Measurements from ENCODE around the gene OR2T27.

Gene OR2T27

DNA sequence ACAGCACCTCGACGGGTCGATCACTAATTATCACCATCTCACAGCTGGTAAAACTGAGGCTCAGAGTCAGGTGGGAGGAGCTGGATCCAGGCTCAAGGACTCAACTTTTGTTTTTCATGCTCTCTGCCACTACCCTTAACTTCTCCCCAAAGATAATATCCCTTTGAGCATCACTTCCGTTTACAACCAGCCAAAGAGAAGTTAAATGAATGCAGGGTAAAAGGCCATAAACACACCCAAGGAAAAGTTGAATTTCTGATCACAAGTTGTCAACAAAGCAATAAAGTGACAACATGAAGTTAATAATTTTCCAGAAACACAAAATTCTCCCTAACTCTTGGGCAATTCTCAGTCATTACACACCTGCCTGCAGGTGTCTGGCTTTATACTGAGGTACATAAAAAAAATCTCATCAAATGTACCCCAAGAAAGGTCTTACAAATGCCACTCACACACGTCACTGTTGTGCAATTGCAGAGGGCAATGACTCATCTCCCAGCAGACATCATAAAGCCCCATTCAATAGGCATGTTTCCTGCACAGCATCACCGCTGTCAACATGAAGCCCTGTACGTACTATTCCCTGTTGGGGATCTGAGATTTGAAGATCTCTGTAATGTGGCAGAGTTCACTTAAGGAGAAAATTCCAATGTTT lies 23.8 kb downstream of the OR2T27 start:
- in situ Hi-C loops (cut with HindIII; ENCODE audit: low sequenced_read_pairs) = no loop called here
- H3K4me3 ChIP-seq (ENCODE audit: low read depth, low read length) = no peak overlapping the region
- no peak for TF ChIP-seq CTCF (IDR thresholded peaks at IDR 0.05; ENCODE audit: low read depth, low read length)
- no peak for DNase-seq (ENCODE audit: low read depth, low spot score)

- no peak for TF ChIP-seq CTCF (IDR thresholded peaks at IDR 0.05; ENCODE audit: low read depth, low read length)
- in situ Hi-C loops (cut with HindIII; ENCODE audit: low sequenced_read_pairs) = no loop called here
- no peak for DNase-seq (ENCODE audit: low read depth, low spot score)
- no peak overlapping the region for H3K4me3 ChIP-seq (ENCODE audit: low read depth, low read length)
Observed at GRCh38 chr1:248630551-248630950, 24.8 kb downstream of the OR2T27 start.

DNA sequence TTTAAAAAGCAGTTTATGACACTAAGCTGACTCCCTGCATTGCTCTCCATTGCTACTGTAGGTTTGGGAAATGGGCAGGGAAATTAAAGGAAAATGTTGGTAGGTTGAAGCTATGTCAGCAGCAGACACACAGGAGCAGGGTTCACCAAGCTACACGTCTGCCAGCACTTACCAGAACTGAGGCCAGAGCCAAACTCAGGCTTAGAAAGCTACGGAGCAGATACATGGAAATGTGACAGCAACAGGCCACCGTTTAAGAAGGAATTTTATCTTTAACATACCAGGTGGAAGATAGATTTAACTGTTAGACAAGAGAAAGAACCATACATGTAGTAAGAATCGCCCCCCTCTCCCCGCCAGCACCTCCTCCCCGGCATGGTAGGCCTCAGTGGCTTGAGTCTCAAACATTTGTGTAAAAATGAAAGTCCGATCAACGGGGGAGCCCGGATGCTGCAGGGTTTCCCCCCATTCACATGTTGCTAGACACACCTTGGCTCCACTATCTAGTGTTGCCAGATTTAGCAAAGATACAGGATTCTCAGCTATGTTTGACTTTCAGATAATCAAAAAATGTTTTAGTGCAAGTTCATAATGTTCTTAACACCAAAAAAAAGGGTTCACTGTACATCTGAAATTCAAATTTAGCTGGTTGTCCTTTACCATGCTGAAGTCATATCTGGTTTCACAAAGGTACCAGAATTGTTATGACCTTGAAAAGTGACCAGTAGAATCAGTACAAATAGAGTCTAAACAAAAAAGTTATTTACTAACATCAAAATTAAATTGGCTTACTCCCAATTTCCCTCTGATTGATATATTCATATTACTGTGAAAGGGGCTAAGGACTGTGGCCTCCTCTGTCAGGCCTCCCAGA lies 27.1 kb downstream of the OR2T27 start:
- DNase-seq (ENCODE audit: low read depth, low spot score) = no peak
- TF ChIP-seq CTCF (IDR thresholded peaks at IDR 0.05; ENCODE audit: low read depth, low read length) = no peak
- in situ Hi-C loops (cut with HindIII; ENCODE audit: low sequenced_read_pairs) = no loop called here
- no peak overlapping the region for H3K4me3 ChIP-seq (ENCODE audit: low read depth, low read length)

DNA sequence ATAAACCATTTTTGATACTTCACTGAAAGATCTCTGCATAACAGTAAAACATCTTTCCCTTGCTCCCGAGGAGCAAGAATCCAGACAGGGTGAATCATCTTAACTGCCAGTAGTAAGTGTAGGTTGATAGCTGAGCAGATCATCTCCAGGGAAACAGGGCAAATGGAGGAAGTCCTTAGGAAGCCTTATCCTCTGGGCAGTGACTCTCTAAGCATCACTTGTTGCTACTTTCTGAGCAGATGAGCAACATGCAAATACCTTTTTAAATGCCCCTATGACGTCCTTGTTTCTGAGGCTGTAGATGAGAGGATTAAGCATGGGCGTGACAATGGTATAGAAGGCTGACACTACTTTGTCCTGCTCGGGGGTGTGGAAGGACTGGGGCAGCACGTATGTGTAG lies 29.4 kb downstream of the OR2T27 start:
- H3K4me3 ChIP-seq (ENCODE audit: low read depth, low read length) = no peak overlapping the region
- DNase-seq (ENCODE audit: low read depth, low spot score) = no peak
- no peak for TF ChIP-seq CTCF (IDR thresholded peaks at IDR 0.05; ENCODE audit: low read depth, low read length)
- in situ Hi-C loops (cut with HindIII; ENCODE audit: low sequenced_read_pairs) = no loop called here

GRCh38 chr1:248625166-248625565 lies 30.2 kb downstream of the OR2T27 start:
- DNase-seq (ENCODE audit: low read depth, low spot score) = no peak
- H3K4me3 ChIP-seq (ENCODE audit: low read depth, low read length) = no peak overlapping the region
- TF ChIP-seq CTCF (IDR thresholded peaks at IDR 0.05; ENCODE audit: low read depth, low read length) = no peak
- in situ Hi-C loops (cut with HindIII; ENCODE audit: low sequenced_read_pairs) = no loop called here

- no peak for DNase-seq (ENCODE audit: low read depth, low spot score)
- in situ Hi-C loops (cut with HindIII; ENCODE audit: low sequenced_read_pairs) = no loop called here
- TF ChIP-seq CTCF (IDR thresholded peaks at IDR 0.05; ENCODE audit: low read depth, low read length) = peak; percentile 9
- H3K4me3 ChIP-seq (ENCODE audit: low read depth, low read length) = no peak overlapping the region
Observed at GRCh38 chr1:248622570-248623001, 32.7 kb downstream of the OR2T27 start.

Data from astrocyte of the spinal cord (primary cell).